Measurements from ENCODE around the gene BNIP2.

DNA sequence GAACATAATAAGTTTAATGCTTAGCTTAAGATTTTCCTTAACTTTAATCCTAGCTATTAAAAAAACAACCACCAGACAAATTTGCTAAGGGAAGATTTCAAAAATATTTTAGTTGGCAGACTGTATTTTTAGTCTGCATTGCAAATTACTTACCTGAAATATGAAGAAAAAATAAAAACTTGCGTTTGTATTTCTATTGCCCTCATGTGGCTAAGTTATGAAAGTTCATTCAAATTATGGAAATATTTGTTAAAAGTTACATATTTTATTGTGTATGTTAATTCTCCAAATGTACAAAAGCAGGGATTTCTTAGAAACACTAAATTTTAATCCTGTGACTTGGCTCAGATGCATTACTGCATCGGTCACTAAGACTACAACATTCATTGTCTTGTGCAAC is 46.8 kb downstream of the BNIP2 start:
- no peak for TF ChIP-seq ZNF692 (tag by site-specific recombination; IDR thresholded peaks at IDR 0.05)
- no peak for TF ChIP-seq ZNF274 (IDR thresholded peaks at IDR 0.05; ENCODE audit: low read length)
- TF ChIP-seq ZNF274 (tag by site-specific recombination; IDR thresholded peaks at IDR 0.05; ENCODE audit: borderline replicate concordance): no peak
- TF ChIP-seq, protein P1, sequence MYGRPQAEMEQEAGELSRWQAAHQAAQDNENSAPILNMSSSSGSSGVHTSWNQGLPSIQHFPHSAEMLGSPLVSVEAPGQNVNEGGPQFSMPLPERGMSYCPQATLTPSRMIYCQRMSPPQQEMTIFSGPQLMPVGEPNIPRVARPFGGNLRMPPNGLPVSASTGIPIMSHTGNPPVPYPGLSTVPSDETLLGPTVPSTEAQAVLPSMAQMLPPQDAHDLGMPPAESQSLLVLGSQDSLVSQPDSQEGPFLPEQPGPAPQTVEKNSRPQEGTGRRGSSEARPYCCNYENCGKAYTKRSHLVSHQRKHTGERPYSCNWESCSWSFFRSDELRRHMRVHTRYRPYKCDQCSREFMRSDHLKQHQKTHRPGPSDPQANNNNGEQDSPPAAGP (tag by site-specific recombination; IDR thresholded peaks at IDR 0.05): no peak
- TF ChIP-seq, protein P2, sequence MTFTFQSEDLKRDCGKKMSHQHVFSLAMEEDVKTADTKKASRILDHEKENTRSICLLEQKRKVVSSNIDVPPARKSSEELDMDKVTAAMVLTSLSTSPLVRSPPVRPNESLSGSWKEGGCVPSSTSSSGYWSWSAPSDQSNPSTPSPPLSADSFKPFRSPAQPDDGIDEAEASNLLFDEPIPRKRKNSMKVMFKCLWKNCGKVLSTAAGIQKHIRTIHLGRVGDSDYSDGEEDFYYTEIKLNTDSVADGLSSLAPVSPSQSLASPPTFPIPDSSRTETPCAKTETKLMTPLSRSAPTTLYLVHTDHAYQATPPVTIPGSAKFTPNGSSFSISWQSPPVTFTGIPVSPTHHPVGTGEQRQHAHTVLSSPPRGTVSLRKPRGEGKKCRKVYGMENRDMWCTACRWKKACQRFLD (tag by site-specific recombination; IDR thresholded peaks at IDR 0.05): no peak
- TF ChIP-seq ZNF354C (tag by site-specific recombination; IDR thresholded peaks at IDR 0.05; ENCODE audit: borderline replicate concordance, low read depth): no peak
- TF ChIP-seq ZNF510 (tag by site-specific recombination; IDR thresholded peaks at IDR 0.05; ENCODE audit: insufficient replicate concordance): no peak
- no peak for TF ChIP-seq CTCF (tag by site-specific recombination; IDR thresholded peaks at IDR 0.05)
- TF ChIP-seq ZNF580 (tag by site-specific recombination; IDR thresholded peaks at IDR 0.05): no peak

All from HEK293 (cell line).